Measurements from ENCODE around the gene MAT2B. TPM values are rescaled to one million over a fixed set of nuclear protein-coding genes. Genes with fewer than 3 reads are reported as not detected.

MAT2B gene
- total RNA-seq, 1 donor from 2014 or later, result 44.6 TPM

DNA sequence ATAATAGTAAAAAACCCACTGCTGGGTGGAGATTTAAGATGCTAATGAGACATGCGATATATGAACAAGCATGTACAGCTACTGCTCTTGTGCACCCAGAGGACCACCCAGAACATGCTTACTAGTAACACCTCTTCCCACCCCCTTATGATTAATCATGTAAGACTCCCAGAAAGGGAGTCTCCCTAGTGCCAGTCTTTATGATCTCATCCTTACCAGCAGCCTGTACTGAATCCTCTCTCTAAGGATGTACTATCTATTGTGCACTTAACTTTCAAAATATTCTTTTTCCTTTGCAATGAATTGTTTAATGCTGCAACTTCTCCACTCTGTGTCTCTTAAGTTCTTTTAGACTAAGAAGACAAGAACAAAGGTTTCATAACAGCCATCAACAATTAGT lies 9.1 kb upstream of the MAT2B start:
- H3K4me3 Mint-ChIP-seq, result no peak overlapping the region
- H3K27me3 Mint-ChIP-seq (ENCODE audit: low read depth), result no peaks in the 10 kb centered on the region
- TF ChIP-seq, protein P1, sequence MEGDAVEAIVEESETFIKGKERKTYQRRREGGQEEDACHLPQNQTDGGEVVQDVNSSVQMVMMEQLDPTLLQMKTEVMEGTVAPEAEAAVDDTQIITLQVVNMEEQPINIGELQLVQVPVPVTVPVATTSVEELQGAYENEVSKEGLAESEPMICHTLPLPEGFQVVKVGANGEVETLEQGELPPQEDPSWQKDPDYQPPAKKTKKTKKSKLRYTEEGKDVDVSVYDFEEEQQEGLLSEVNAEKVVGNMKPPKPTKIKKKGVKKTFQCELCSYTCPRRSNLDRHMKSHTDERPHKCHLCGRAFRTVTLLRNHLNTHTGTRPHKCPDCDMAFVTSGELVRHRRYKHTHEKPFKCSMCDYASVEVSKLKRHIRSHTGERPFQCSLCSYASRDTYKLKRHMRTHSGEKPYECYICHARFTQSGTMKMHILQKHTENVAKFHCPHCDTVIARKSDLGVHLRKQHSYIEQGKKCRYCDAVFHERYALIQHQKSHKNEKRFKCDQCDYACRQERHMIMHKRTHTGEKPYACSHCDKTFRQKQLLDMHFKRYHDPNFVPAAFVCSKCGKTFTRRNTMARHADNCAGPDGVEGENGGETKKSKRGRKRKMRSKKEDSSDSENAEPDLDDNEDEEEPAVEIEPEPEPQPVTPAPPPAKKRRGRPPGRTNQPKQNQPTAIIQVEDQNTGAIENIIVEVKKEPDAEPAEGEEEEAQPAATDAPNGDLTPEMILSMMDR (IDR thresholded peaks at IDR 0.05; ENCODE audit: unreplicated experiment), result no peak
- H3K4me1 Mint-ChIP-seq, result no peaks in the 10 kb centered on the region
- no peak overlapping the region for H3K27ac Mint-ChIP-seq
- H3K36me3 Mint-ChIP-seq, result peaks cover 3% of the 10 kb centered on the region
- DNase-seq (ENCODE audit: low spot score in 2 of 2, unreplicated experiment in 2 of 2), result no peak
- peaks cover 16% of the 10 kb centered on the region for H3K9me3 Mint-ChIP-seq

- Mint-ChIP-seq H3K36me3 (peaks cover 2% of the 10 kb centered on the region), H3K4me1 (peaks cover under 1% of the 10 kb centered on the region), H3K27me3 (ENCODE audit: low read depth) (no peaks in the 10 kb centered on the region), H3K27ac (no peak overlapping the region), H3K4me3 (no peak overlapping the region), H3K9me3 (peaks cover 16% of the 10 kb centered on the region)
- no peak for DNase-seq (ENCODE audit: low spot score in 2 of 2, unreplicated experiment in 2 of 2)
- TF ChIP-seq, protein P1 (IDR thresholded peaks at IDR 0.05; ENCODE audit: unreplicated experiment), result no peak
Measured at GRCh38 chr5:163497315-163497714, 8.1 kb upstream of the MAT2B start.

- H3K4me1 Mint-ChIP-seq, result peaks cover 15% of the 10 kb centered on the region
- H3K36me3 Mint-ChIP-seq, result peaks cover 2% of the 10 kb centered on the region
- peaks cover 16% of the 10 kb centered on the region for H3K9me3 Mint-ChIP-seq
- TF ChIP-seq, protein P1 (IDR thresholded peaks at IDR 0.05; ENCODE audit: unreplicated experiment), result no peak
- H3K27me3 Mint-ChIP-seq (ENCODE audit: low read depth), result no peaks in the 10 kb centered on the region
- no peak for DNase-seq (ENCODE audit: low spot score in 2 of 2, unreplicated experiment in 2 of 2)
- H3K4me3 Mint-ChIP-seq, result no peak overlapping the region
- H3K27ac Mint-ChIP-seq, result peak overlapping the region; percentile 68
Measured at GRCh38 chr5:163498886-163499285, 6.5 kb upstream of the MAT2B start.

DNA sequence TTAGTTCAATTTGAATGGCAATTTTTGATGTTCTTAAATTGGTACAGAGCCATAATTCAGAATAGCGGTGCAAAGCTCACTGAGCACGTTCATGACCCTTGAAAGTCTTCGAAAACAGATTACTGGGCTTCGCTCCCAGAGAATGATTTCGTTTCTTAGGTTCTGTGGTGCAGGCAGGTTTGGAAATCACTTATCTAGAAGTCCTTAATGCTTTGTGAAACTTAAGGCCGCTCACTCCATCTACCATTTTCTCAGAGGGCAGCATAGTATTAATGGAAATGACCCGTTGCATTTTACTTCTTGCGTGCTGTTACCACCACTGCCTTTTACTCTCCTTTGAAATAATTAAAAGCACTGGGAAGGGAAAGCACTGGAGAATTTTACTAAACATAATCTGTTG lies 2.9 kb upstream of the MAT2B start:
- TF ChIP-seq, protein P1 (IDR thresholded peaks at IDR 0.05; ENCODE audit: unreplicated experiment), result no peak
- no peaks in the 10 kb centered on the region for H3K36me3 Mint-ChIP-seq
- H3K4me1 Mint-ChIP-seq, result peaks cover 37% of the 10 kb centered on the region
- DNase-seq (ENCODE audit: low spot score in 2 of 2, unreplicated experiment in 2 of 2), result no peak
- no peaks in the 10 kb centered on the region for H3K27me3 Mint-ChIP-seq (ENCODE audit: low read depth)
- peak overlapping the region; percentile 90 for H3K4me3 Mint-ChIP-seq
- no peaks in the 10 kb centered on the region for H3K9me3 Mint-ChIP-seq
- peak overlapping the region; percentile 94 for H3K27ac Mint-ChIP-seq

DNA sequence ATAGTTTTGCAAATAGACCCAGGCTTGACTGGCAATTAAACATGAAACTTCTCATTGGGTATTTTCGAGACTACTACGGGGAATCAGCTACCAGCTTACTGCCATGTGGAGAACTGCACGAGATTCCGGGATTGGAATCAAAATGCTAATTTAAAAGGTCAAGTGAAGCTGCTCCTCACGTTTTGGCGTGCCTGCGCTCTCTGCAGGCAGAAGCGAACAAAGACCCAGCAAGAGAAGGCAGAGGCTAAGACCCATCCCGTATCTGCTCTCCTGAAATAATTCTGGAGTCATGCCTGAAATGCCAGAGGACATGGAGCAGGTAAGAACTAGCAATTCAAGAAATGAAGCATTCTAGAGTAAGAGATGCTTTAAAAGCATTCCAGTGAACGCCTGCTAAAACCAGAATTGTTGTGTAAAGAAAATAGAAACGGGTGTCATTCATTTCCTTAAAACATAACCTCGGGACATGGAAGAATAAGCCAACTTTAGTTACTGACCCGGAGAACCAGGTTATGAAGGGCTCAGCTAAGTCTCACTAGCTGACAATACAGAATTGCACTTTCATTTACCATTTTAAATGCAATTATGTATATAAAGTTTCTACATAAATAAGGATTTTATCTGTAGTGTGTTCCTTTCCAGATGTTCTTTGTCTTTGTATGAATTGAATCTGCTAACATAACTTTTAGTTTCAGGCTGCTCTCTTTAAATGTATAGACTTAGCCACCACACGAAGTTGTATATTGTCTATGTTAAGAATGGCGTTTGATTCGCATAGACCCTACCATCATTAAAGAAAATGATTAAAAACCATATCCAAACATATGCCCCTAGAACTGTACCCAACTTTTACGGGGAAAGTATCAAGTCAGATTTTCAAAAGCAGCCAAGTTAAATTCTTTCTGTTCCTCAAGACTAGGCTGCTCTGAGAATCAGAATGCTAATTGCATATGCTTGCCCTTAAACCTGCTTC lies 2.0 kb upstream of the MAT2B start:
- H3K4me3 Mint-ChIP-seq, result peak overlapping the region; percentile 90
- no peak for DNase-seq (ENCODE audit: low spot score in 2 of 2, unreplicated experiment in 2 of 2)
- peak overlapping the region; percentile 94 for H3K27ac Mint-ChIP-seq
- peaks cover 45% of the 10 kb centered on the region for H3K4me1 Mint-ChIP-seq
- H3K9me3 Mint-ChIP-seq, result no peaks in the 10 kb centered on the region
- no peaks in the 10 kb centered on the region for H3K36me3 Mint-ChIP-seq
- TF ChIP-seq, protein P1 (IDR thresholded peaks at IDR 0.05; ENCODE audit: unreplicated experiment), result no peak
- H3K27me3 Mint-ChIP-seq (ENCODE audit: low read depth), result no peaks in the 10 kb centered on the region
